HK-2 (cell line): ENCODE data around the gene TSPYL6.

ENCODE experiments used
- DNase-seq: peaks from one replicate; pipeline ENCODE4 v3.0.0-alpha.2; 2018; ENCODE audit not compliant: unreplicated experiment

Gene TSPYL6

GRCh38 chr2:54258166-54258565 is 2.1 kb upstream of the TSPYL6 start:
- DNase-seq: no peak

- DNase-seq: no peak
Measured at GRCh38 chr2:54255230-54256090, 569 bp downstream of the TSPYL6 start.

DNA sequence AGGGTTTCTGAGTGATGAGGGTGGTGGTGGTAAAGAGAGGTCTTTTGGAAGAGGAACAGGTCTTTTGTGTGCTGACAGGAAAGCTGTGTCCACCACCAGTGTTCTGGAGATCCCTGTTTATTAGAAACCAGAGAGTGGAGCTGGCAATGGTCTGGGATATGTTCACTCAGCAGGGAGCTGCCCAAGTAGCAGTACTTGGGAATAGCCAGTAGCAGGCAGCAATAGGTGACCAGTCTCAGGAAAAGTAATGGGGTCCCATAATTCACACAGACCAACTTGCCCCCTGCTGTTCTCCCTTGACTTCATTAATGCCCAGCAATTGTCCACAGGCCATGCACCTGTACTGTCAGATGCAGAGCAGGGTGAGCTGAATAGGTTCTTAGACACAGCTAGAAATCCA is 1.8 kb downstream of the TSPYL6 start:
- no peak for DNase-seq

DNA sequence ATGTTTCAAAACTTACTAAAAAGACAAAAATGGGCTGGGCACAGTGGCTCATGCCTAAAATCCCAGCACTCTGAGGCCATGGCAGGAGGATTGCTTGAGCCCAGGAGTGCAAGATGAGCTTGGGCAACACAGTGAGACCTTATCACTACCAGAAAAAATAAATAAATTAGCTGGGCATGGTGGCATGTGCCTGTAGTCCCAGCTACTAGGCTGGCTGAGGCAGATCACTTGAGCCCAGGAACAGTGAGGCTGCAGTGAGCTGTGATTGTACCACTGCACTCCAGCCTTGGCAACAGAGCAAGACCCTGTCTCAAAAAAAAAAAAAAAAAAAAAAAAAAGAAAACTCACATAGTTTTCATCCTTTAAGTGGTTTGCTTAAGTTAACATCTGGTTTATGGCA is 6.4 kb downstream of the TSPYL6 start:
- no peak for DNase-seq

GRCh38 chr2:54247115-54247514 is 8.9 kb downstream of the TSPYL6 start:
- no peak for DNase-seq

DNA sequence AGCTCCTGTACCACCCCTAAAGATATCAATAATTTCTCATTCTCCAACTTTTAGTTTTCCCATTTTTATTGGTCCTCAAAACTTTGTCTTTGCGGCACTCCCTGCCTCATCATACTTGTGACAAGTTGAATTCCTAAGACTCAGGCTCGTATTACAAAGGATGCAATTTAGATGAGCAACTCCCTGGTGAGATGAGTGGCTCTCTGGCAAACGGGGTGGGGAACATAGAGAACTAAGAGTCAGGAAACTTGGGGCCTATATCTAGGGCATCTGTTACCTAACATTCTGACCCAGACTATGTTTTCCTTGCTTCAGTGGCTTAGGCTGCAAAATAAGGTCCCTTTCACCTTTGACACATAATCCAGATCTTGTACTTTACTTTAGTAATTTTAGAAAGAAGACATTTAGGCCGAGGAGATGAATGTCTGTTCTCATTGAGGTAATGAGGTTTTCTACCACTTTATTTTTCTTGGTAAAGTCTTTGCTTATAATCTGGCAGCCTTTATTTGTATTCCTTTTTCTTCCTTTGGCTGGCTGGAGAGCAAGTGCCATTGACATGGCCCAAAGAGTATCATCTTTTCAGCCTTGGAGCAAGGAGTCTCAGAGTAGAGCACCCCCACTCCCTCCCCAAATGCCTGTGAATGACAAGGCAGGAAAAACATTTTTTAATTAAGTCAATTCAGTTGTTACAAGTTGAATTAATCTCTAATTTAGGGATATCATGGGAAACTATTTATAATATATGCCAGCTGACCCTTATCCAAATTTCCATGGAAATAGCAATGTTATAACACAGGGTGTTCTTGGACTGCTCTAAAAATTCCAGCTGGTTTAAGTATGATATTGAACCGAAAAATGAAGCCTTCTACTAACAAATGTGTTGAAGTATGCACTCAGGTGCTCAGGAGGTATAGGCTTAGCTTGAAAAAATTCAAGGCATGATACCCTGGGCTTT is 15.2 kb downstream of the TSPYL6 start:
- no peak for DNase-seq

GRCh38 chr2:54239427-54239826 is 16.6 kb downstream of the TSPYL6 start:
- no peak for DNase-seq

DNA sequence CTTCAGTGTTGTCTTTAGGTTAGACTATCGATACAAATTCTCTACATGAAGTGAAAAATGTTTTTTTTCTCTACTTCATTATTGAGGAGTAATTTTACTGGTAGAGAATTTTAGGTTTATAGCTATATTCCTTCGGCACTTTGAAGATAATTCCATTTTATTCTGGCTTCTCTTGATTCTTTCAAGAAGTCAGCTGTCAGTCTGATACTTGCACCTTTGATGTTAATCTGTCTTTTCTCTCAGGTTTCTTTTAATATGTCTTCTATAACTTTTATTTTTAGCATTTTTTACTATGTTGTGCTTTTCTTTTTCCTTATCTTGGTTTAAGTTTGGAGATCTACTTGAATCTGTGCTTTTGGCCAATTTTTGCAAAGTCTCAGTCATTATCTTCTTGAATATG is 18.6 kb downstream of the TSPYL6 start:
- DNase-seq: no peak

GRCh38 chr2:54233832-54234649 is 22.0 kb downstream of the TSPYL6 start:
- DNase-seq: no peak

DNA sequence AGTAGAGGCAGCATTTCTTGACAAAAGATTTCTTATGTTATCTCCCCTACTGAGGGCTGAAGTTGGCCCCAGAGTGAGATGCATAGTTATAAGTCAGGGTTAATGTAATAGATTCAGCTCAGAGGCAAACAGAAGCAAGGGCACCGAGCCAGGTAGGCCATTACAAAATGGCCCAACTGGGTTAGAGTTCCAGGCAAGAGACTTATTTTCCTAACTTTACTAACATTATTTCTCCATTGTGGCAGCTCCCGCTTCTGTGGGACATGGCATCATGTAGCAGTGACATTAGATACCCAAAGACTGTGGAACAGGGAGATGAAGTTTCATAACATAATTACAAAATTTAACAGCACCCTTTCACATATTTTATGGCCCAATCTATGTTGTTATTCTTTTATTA is 27.1 kb downstream of the TSPYL6 start:
- DNase-seq: no peak

DNA sequence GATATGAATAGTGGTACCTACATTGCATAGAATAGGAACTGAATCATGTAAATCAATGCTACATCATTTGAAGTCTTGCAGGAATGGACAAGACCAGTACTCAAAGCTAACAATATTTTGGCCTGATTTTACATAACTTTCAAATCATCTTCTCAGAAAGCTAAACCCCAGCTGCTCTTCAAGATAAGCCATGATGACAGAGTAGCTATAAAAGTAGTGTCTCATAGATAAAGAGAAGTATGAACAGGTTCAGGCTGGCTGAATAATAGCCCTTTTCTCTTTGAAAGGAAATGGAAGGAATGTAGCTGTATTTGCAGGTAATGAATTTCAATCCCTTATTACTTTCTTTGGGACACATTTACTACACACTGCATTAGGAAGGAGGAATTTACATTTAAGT is 28.2 kb downstream of the TSPYL6 start:
- no peak for DNase-seq

GRCh38 chr2:54226260-54226659 is 29.8 kb downstream of the TSPYL6 start:
- DNase-seq: no peak

DNA sequence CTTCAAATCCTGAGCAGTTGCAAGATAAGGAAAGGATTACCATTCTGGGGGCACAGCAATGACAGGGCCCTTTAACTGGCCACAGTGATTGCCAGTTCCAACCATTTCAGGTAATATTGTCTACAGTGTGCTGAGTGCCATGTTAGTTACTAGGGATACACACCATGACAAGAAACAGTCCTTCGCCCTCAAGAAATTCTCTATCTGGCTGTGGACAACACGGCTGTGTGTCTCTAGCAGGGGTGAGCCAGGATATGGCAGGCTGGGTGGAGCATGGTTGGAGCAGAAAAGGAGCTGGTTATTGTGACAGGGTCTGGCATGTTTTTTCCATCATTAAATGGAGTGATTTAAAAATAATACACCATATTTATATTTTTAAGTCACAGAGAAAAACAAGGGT is 31.0 kb downstream of the TSPYL6 start:
- no peak for DNase-seq

- no peak for DNase-seq
Measured at GRCh38 chr2:54213082-54213481, 42.9 kb downstream of the TSPYL6 start.

DNA sequence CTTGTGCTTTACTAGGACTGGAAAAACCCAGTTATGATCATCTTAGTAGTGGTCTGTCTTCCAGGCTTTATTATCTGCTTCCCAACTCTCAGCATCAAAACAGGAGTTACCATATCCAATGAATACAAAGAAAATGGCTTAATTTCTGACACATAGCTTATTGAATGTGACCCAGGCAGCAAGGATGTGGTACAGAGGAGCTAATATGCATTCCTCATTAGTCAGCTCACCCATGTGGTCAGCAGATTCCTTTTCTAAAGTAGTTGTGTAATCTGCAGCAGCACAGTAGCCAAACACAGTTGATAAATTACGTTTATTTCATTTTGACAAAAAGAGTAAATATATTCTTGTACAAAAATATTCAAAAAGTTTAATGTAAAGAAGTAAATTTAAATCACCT is 43.6 kb downstream of the TSPYL6 start:
- peak; percentile 20 for DNase-seq

DNA sequence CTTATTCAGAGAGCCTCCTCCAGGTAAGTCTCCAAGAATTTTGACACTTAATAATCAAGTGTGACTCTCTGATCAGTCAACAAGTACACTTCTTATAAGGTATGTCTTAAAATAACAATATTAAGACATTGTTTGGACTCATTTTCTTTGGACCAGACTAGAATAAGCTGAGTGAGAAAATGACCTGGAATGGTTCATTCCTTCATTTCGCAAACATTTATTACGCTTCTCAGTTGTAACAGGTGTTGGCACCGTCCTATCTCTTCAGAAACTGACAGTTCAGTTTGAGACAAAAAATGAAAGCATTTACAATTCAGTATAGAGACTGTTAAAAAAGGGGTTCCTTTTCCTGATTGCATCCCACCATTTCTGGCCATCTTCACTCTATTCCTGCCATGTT is 46.6 kb downstream of the TSPYL6 start:
- no peak for DNase-seq

- no peak for DNase-seq
Measured at GRCh38 chr2:54208364-54209240, 47.4 kb downstream of the TSPYL6 start.

DNA sequence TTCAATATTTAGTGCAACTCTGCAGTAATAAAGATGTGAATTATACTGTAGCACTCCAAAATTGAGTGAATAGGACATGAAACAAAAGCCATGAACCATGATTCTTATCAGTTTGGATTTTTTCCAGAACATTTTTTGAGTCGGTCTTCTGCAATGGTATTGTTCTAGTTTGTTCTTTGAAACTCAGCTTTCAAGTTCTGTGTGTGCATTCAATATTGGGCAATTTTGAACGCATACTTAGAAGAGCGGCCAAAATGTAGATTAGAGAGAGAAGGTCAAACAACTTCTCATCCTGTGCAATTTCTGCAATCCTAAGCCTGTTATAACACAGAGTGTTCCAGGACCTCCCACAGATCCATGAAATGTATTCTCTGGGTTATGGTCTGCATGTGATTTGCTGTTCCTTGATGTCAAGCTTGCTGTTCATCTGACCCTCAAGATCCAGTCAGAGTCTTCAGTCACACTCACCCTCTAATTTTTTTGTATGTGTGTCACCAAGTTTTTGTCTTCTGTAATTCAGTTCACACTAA is 48.3 kb downstream of the TSPYL6 start:
- no peak for DNase-seq

DNA sequence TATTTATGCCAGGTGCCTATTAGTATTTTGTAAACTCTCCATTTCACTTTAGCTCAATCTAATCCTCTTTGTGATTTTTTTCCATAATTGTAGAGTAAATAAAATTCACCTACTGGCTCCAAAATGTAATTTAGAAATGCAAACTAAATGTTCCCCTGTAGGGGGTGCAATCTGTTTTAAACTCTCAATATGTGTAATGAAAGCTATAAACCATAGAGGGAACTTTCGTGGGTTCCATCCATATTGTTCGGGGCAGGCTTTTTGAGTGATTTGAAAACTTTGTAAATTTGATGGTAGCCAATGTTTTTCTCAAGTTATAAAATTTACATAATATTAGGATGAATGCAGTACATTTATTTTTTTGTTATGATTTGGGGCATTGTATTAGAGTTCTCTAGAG is 49.4 kb downstream of the TSPYL6 start:
- no peak for DNase-seq

DNA sequence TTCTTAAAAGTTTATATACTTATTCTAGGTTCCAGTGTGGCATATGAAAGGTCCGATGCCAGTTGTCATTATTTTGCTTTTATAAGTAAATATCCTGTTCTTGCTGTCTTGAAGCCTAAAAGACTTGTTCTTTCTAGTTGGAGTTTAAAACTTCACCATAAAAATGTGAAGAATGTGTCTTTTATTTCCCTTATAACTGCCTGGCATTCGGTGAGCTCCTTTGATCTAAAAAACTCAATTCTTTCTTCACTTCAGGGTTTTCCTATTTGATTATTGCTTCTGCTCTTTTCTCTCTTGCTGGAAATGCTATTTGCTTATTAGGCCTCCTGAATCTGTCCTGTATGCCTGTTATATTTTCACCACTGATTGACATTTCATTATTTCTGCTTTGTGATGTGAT is 51.6 kb downstream of the TSPYL6 start:
- DNase-seq: no peak
